SK-N-MC (cell line): ENCODE data around the gene LMF1.
"Not testable (repeated sequence)": the region's sequence is repeated elsewhere in the genome, so short reads cannot be mapped to it uniquely, and the experiment has no call there.

Source experiments
- DNase-seq: peaks from one replicate; pipeline ENCODE4 v3.0.0-alpha.2; 2011; ENCODE audit warnings: low read depth, low spot score
- H3K27ac ChIP-seq: fragments of 200-600 bp; sonication (generic); 2 replicates; pipeline ENCODE4 v1.5.1; 2016; ENCODE audit warnings: mixed run types
- H3K36me3 ChIP-seq: fragments of 200-600 bp; sonication (generic); 2 replicates; pipeline ENCODE4 v1.6.1; 2017; ENCODE audit warnings: antibody characterized with exemption, low read length, mixed read lengths; ENCODE audit not compliant: insufficient read depth
- H3K4me3 ChIP-seq: fragments of 200-600 bp; sonication (generic); 2 replicates; pipeline ENCODE4 v1.5.1; 2016
- H3K9ac ChIP-seq: fragments of 200-600 bp; sonication (generic); 2 replicates; pipeline ENCODE4 v1.8.0; 2017; ENCODE audit warnings: mixed run types, mixed read lengths; ENCODE audit not compliant: insufficient read length
- H3K9me3 ChIP-seq: fragments of 200-600 bp; sonication (generic); 2 replicates; pipeline ENCODE4 v1.6.1; 2017; ENCODE audit warnings: low read depth, mild to moderate bottlenecking, antibody characterized with exemption, low read length, moderate library complexity, mixed read lengths
- EZH2 ChIP-seq: fragments of 200-600 bp; sonication (generic); IDR thresholded peaks from one replicate; pipeline ENCODE4 v1.6.1; 2017; ENCODE audit warnings: antibody characterized with exemption
- FOXP2 ChIP-seq: optimal IDR thresholded peaks from 2 replicates; pipeline ENCODE3; 2011; ENCODE audit warnings: mild to moderate bottlenecking, moderate library complexity; ENCODE audit not compliant: insufficient read depth; ENCODE audit errors: extremely low read length, control extremely low read depth
- POLR2AphosphoS5 ChIP-seq: IDR thresholded peaks from 2 replicates; pipeline ENCODE4 v1.6.1; 2012; ENCODE audit warnings: mild to moderate bottlenecking, low read depth, low read length, borderline replicate concordance

The LMF1 gene

GRCh38 chr16:887846-888245 is 82.9 kb downstream of the LMF1 start:
- Histone ChIP-seq H3K9ac (no peak overlapping the region), H3K9me3 (peaks cover 4% of the 10 kb centered on the region; the same call in 1 of the 2 replicates), H3K4me3 (no peak overlapping the region), H3K27ac (peak overlapping the region; percentile 90; the same call in 1 of the 2 replicates), H3K36me3 (no peaks in the 10 kb centered on the region)
- DNase-seq = no peak
- no peak for TF ChIP-seq EZH2
- TF ChIP-seq FOXP2 = no peak
- TF ChIP-seq POLR2AphosphoS5 = no peak

GRCh38 chr16:886802-887731 is 83.7 kb downstream of the LMF1 start:
- DNase-seq = no peak

GRCh38 chr16:886084-886543 is 84.7 kb downstream of the LMF1 start:
- TF ChIP-seq EZH2 (no peak), POLR2AphosphoS5 (no peak), FOXP2 (no peak)
- peaks cover 4% of the 10 kb centered on the region; the same call in 1 of the 2 replicates for H3K9me3 ChIP-seq
- H3K27ac ChIP-seq = peak overlapping the region; percentile 74
- DNase-seq = no peak
- H3K36me3 ChIP-seq = no peaks in the 10 kb centered on the region
- H3K4me3 ChIP-seq = no peak overlapping the region
- no peak overlapping the region for H3K9ac ChIP-seq

More at GRCh38 chr16:886802-887731, 83.7 kb downstream of the LMF1 start:
- Histone ChIP-seq H3K36me3 (no peaks in the 10 kb centered on the region), H3K9me3 (peaks cover 4% of the 10 kb centered on the region; the same call in 1 of the 2 replicates), H3K9ac (peak overlapping the region; percentile 55), H3K4me3 (peak overlapping the region; percentile 69), H3K27ac (peak overlapping the region; percentile 90)
- TF ChIP-seq EZH2 = no peak
- no peak for TF ChIP-seq POLR2AphosphoS5
- no peak for TF ChIP-seq FOXP2

- H3K4me3 ChIP-seq = no peak overlapping the region
- TF ChIP-seq EZH2 (no peak), FOXP2 (no peak), POLR2AphosphoS5 (no peak)
- no peak for DNase-seq
- H3K27ac ChIP-seq = peak overlapping the region; percentile 74
- peaks cover 4% of the 10 kb centered on the region; the same call in 1 of the 2 replicates for H3K9me3 ChIP-seq
- no peaks in the 10 kb centered on the region for H3K36me3 ChIP-seq
- H3K9ac ChIP-seq = no peak overlapping the region
Observed at GRCh38 chr16:885391-885790, 85.4 kb downstream of the LMF1 start.

GRCh38 chr16:884232-884631 is 86.6 kb downstream of the LMF1 start:
- Histone ChIP-seq H3K36me3 (no peaks in the 10 kb centered on the region), H3K27ac (no peak overlapping the region), H3K9ac (no peak overlapping the region), H3K9me3 (peaks cover 4% of the 10 kb centered on the region; the same call in 1 of the 2 replicates), H3K4me3 (no peak overlapping the region)
- no peak for DNase-seq
- TF ChIP-seq EZH2 = no peak

- no peak overlapping the region for H3K4me3 ChIP-seq
- DNase-seq = no peak
- peaks cover 4% of the 10 kb centered on the region; the same call in 1 of the 2 replicates for H3K9me3 ChIP-seq
- H3K36me3 ChIP-seq = no peaks in the 10 kb centered on the region
- H3K9ac ChIP-seq = no peak overlapping the region
- TF ChIP-seq EZH2 (no peak), FOXP2 (no peak), POLR2AphosphoS5 (no peak)
- H3K27ac ChIP-seq = no peak overlapping the region
Observed at GRCh38 chr16:883781-884180, 87.0 kb downstream of the LMF1 start.

GRCh38 chr16:883340-883739 is 87.4 kb downstream of the LMF1 start:
- Histone ChIP-seq H3K36me3 (no peaks in the 10 kb centered on the region), H3K27ac (no peak overlapping the region), H3K9me3 (peaks cover 4% of the 10 kb centered on the region; the same call in 1 of the 2 replicates), H3K9ac (no peak overlapping the region), H3K4me3 (no peak overlapping the region)
- no peak for DNase-seq
- TF ChIP-seq POLR2AphosphoS5 (no peak), EZH2 (no peak), FOXP2 (no peak)

- H3K36me3 ChIP-seq, DNase-seq, H3K27ac ChIP-seq, H3K9me3 ChIP-seq, H3K4me3 ChIP-seq, H3K9ac ChIP-seq: not testable (repeated sequence)
Observed at GRCh38 chr16:882671-883070, 88.1 kb downstream of the LMF1 start.
